Ecto neural progenitor cell (in vitro differentiated cells): ENCODE results near the gene TTC28.
"Not testable (repeated sequence)": the region's sequence is repeated elsewhere in the genome, so short reads cannot be mapped to it uniquely, and the experiment has no call there.

Experiments
- DNase-seq: peaks from one replicate; pipeline ENCODE4 v3.0.0-alpha.2; 2018; ENCODE audit warnings: low spot score

Gene TTC28

DNA sequence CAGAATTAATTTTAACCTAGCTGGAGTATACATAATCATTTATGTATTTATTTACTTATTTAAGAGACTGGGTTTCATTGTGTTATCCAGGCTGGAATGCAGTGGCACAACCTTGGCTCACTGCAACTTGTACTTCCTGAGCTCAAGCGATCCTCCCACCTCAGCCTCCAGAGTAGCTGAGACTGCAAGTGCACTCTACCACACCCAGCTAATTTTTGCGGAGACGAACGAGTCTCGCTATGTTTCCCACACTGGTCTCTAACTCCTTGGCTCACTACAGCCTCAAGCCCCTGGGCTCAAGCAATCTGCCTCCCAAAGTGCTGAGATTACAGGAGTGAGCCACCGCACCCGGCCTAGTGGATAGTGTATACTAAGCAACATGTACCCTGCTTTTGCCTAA, 1.5 kb downstream of the TTC28 start:
- not testable (repeated sequence) for DNase-seq

DNA sequence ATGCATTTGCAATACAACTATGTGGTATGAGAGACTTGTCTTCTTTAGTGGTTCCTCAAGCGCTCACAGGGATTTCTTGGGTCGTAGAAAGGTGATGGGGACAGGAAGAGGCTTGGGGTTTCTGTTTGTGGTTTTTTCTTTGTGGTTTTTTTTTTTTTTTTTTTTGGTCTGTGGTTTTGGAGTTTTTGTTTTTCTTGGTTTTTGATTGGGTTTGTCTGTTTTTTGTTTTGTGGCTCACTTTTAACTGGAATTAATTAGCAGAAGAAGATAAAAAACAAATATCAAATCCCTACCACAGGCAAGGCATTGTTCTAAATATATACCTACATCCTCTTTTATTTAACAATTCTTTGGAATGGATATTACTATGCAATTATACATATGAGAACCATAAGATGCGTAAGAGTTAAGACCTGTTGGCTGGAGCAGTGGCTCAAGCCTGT, 5.5 kb downstream of the TTC28 start:
- DNase-seq, result no peak

DNA sequence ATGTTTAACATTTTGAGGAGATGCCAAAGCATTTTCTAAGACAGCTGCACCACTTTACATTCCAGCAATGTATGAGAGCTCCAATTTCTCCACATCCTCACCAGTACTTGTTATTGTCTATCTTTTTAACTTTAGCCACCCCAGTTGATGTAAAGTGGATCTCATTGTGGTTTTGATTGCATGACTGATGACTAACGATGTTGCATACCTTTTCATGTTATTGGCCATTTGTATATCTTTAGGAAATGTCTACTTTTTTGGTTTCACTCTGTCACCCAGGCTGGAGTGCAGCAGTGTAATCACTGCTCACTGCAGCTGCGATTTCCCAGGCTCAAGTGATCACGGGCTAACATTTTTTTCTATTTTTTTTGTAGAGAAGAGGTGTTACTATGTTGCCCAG, 8.9 kb downstream of the TTC28 start:
- DNase-seq, result no peak

DNA sequence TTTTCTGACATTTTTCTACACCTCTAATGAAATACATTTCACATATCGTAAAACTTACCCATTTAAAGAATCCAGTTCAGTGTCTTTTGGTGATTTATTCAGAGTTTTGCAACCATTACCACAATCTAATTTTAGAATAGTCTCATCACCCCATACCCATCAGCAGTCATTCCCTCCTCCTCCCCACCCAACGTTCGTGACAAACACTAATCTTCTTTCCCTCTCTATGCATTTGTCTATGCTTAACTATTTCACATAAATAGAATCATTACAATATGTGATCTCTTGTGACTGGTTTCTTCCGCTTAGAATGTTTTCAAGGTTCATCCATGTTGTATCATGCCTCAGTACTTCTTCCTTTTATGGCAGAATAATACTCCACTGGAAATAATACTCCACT, 9.5 kb downstream of the TTC28 start:
- no peak for DNase-seq

DNA sequence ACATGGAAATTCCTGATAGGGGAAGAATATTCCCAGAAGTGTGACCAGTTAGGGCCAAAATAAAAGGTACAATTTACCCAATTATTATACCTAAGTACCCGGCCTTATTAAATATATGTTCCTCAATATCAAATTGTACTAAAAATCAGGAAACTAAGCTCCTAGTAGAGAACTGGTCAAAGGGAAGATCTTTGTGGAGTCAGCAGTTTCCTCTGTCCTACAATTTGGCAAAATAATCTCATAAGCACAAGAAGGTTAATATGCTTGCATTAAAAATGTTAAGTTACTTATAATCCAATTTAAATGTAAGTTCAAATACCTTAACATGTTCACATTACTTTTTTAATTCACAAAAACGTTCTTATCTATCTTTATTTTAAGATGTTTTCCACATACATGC, 10.3 kb downstream of the TTC28 start:
- no peak for DNase-seq

DNA sequence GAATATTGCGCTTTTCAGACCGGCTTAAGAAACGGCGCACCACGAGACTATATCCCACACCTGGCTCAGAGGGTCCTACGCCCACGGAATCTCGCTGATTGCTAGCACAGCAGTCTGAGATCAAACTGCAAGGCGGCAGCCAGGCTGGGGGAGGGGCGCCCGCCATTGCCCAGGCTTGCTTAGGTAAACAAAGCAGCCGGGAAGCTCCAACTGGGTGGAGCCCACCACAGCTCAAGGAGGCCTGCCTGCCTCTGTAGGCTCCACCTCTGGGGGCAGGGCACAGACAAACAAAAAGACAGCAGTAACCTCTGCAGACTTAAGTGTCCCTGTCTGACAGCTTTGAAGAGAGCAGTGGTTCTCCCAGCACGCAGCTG, 16.1 kb downstream of the TTC28 start:
- DNase-seq, result not testable (repeated sequence)

DNA sequence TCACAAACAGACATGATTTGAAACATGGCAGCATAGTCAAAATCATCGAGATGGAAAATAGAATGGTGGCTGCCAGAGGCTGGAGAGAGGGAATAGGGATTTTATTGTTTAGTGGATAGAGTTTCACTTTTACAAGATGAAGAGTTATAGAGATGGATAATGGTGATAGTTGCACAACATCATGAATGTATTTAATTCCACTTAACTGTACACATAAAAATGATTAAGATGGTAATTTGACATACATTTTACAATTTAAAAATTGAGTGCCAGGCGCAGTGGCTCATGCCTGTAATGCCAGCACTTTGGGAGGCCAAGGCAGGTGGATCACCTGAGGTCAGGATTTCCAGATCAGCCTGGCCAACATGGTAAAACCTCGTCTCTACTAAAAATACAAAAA, 21.2 kb downstream of the TTC28 start:
- no peak for DNase-seq

DNA sequence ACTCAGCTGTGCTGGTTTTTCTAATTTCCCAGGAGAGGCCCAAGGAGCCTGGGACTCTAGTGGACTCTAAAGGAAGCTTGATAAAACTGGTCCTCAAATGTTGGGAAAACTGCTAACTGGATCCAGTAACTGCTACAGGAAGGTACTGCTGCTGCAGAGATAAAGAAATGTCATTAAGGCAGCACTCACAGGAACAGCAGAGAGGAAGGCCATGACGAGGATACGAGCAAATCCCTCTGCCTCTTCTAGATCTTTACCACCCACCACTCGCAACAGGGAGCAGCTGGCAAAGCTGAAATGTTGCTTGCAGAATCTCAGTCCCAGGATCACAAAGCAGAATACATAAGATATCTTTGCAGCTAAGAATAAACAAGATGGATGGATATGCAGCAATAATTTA, 23.5 kb downstream of the TTC28 start:
- DNase-seq, result no peak

DNA sequence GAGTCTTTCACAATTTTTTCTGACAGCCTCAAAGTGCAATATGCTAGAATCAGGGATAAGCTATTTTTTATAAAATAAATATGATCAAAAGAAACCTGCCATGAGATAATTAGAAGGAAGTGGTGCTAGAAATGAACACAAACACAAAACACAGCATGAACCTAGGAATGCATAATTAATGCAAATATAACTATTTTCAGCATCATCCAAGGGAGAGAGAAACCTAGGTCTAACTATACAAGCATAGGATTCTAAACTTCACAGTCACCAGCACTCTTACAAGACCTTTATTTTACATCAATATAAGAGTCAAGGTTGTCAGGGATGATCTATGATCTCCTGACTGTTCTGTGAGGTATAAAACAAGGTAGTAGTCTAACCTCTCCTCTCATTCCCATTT, 29.2 kb downstream of the TTC28 start:
- DNase-seq, result no peak

DNA sequence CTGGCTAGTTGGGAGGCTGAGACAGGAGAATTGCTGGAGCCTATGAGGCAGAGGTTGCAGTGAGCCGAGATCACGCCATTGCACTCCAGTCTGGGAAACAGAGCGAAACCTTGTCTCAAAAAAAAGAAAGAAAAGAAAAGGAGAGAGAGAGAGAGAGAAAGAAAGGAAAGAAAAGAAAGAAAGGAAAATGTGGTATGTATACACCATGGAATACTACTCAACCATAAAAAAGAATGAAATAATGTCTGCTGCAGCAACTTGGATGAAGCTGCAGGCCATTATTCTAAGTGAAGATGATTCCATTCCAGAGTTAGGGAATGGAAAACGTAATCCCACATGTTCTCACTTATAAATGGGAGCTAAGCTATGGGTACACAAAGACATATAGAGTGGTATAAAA, 30.8 kb downstream of the TTC28 start:
- DNase-seq, result no peak

DNA sequence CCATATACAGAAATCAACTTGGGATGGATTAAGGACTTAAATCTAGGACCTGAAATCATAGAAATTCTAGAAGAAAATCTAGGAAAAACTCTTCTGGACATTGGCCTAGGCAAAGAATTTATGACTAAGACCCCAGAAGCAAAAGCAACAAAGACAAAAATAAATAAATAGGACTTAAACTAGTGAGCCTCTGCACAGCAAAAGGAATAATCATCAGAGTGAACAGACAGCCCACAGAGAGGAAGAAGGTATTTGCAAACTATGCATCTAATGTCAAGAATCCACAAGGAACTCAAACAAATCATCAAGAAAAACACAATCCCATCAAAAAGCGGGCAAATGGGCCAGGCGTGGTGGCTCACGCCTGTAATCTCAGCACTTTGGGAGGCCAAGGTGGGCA, 32.4 kb downstream of the TTC28 start:
- DNase-seq, result no peak

DNA sequence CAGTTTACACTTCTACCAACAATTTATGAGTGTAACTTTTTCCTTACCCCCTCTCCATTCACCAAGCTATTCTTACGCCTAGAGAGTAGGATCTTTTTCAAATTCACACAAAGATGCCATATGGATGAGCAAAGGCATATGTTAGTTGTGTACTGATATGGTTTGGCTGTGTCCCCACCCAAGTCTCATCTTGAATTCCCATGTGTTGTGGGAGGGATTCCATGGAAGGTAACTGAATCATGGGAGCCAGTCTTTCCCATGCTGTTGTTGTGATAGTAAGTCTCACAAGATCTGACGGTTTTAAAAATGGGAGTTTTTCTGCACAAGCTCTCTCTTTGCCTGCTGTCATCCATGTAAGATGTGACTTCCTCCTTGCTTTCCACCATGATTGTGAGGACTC, 40.3 kb downstream of the TTC28 start:
- DNase-seq, result no peak

DNA sequence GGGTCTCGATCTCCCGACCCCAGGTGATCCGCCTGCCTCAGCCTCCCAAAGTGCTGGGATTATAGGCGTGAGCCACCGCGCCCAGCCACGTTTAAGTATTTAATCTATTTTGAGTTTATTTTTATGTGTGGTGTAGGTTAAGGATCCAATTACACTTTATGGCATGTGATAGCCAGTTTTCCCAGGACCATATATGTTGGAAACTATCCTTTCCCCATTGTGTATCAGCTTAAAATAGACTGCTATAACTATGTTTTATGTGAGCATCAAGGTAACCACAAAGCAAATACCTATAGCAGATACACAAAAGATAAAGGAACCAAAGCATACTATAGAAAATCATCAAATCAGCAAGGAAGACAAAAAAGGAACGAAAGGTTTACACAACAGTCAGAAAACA, 42.4 kb downstream of the TTC28 start:
- no peak for DNase-seq

DNA sequence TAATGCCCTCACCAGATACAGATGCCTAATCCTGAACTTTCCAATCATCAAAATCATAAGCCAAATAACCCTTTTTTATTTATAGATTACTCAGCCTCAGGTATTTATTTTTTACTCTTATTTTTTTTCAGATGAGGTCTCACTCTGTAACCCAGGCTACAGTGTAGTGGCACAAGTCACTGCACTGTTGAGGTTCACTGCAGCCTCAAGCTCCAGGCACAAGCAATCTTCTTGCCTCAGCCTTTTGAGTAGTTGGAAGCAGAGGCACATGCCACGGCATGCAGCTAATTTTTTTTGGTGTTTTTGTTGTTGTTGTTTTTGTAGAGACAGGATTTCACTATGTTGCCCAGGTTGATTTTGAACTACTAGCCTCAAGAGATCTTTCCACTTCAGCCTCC, 49.5 kb downstream of the TTC28 start:
- DNase-seq, result no peak

DNA sequence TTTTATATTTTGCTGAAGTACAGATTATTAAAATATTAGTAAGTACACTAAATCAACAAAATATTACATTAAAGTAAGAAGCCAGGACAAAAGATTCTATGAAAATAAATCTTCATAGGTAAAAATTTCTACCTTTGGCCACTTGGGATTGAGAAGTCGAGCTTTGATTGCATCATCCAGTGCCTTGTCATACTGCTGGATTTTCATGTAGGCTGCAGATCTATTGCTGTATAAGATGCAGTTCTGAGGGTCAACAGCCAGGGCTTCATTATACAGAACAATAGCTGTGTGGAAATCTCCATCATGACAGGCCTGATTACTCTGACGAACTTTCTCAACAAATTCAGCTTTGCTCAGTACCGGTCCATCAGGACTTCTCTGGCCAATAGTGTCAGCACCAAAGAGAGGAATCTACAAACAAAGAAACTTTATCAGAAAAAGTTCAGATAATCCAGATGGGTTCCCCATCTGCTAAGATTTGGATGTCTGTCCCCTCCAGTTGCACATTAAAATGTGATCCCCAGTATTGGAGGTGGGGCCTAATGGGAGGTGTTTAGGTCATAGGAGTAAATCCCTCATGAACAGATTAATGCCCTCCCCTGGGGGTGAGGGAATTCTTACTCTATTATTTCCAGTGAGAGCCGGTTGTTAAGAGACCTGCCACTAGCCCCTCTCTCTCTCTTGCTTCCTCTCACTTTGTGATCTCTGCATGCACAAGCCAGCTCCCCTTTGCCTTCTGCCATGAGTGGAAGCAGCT, 50.0 kb downstream of the TTC28 start:
- no peak for DNase-seq

DNA sequence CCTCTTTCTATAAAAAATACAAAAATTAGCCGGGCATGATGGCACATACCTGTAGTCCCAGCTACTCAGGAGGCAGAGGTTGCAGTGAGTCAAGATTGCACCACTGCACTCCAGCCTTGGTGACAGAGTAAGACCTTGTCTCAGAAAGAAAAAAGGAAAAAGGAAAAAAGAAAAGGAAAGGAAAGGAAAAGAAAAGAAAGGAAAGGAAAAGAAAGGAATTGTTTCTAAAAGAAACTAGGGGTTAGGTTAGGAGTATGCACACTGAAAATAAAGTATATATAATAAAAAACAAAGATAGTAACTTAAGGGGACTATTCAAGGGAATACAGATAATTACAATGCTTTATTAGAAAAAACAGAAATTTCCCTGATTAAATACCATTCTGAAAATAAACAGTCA, 50.9 kb downstream of the TTC28 start:
- DNase-seq, result no peak

DNA sequence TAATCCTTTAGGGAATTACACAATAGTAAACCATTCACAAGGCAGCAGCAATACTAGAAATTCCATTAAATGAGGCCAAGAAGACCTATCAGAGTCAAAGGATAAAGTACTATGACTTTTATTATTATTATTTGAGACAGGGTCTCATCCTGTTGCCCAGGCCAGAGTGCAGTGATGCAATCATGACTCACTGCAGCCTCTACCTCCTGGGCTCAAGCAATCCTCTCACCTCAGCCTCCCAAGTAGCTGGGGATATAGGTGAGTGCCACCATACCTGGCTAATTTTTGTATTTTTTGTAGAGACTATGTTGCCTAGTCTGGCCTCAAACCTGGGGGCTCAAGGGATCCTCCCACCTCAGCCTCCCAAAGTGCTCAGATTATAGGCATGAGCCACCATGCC, 51.8 kb downstream of the TTC28 start:
- DNase-seq, result no peak

DNA sequence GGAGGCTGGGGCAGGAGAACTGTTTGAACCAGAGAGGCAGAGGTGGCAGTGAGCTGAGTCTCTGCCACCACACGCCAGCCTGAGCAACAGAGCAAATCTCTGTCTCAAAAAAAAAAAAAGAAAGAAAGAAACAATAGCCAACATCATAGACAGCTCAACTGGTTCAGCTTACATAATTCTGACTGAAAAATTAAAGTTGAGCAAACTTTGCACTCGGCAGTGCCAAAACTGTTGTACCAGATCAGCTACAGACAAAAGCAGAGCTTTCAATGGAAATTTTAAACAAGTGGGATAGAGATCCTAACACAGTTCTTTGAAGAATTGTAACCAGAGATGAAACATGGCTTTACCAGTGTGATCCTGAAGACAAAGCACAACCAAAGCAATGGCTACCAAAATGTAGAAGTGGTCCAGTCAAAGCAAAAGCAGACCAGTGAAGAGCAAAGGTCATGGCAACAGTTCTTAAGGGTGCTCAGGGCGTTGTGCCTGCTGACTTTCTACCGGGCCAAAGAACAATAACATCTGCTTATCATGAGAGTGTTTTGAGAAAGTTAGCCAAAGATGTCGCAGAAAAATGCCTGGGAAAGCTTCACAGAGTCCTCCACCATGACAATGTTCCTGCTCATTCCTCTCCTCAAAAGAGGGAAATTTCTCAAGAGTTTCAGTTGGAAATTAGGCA, 59.3 kb downstream of the TTC28 start:
- DNase-seq, result no peak

DNA sequence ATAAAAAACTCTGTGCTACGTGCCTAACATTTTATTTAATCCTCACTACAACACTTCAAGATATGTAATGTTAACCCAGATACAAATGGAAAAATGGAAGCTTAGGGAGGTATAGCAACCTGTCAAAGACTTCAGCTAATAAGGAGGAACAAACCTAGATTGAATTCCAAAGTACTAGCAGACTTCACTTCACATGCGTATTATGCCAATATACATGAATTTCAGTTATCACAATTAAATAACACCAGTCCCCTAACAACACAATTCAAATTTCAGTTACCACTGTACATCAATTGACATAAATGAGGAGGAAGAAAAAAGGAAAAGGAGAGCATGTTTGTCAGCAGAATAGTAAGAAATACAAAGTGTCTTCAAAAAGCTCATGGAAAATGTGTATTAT, 60.4 kb downstream of the TTC28 start:
- DNase-seq, result no peak

DNA sequence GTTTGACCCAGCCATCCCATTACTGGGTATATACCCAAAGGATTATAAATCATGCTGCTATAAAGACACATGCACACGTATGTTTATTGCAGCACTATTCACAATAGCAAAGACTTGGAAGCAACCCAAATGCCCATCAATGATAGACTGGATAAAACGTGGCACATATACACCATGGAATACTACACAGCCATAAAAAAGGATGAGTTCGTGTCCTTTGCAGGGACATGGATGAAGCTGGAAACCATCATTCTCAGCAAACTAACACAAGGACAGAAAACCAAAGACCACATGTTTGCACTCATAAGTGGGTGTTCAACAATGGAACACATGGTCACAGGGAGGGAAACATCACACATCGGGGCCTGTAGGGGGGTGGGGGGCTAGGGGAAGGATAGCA, 64.2 kb downstream of the TTC28 start:
- DNase-seq, result not testable (repeated sequence)

DNA sequence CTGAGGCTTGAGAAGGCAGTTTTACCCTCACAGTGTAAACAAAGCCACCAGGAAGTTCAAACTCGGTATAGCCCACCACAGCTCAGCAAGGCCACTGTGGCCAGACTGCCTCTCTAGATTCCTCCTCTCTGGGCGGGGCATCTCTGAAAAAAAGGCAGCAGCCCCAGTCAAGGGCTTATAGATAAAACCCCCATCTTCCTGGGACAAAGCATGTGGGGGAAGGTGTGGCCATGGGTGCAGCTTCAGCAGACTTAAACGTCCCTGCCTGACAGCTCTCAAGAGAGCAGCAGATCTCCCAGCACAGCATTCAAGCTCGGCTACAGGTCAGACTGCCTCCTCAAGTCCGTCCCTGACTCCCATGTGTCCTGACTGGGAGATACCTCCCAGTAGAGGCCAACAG, 69.7 kb downstream of the TTC28 start:
- DNase-seq, result no peak

DNA sequence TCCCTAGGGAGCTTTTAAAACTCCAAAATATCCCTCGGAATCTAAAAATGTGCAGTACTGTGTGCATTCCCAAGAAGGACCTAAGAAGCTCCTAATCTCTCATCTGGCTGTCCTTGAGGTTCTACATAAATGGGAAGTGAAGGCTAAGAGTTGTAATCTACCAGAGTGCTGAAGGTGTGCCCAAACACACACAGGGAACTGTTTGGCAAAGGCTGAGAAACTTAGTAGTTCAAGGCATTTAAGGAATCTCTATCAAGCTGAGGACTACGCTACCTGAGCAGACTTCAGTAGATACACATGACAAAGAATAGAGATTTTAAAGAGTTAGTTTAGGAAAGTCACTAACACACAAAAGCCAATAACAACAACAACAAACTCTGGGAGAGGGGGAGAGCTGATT, 71.1 kb downstream of the TTC28 start:
- no peak for DNase-seq

DNA sequence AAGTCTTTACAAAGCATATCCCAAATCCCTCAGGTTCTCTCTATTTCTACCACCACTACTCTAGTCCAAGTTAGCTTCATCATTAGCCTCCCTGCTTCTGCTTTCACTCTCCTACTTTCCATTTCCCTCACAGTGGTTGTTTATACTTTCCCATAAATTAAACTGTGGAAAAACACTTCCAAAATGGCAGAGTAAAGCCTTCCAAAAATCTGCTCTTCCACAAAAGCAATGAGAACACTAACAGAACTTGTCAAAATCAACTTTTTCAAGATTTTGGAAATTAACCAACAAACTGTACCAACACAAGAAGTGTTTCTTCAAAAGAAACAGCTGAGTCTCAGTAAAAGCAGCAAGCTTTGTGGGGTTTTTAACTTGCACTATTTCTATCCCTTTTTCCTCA, 71.8 kb downstream of the TTC28 start:
- no peak for DNase-seq
